CD14-positive monocyte (primary cell): ENCODE results near the gene CCND1. TPM values are rescaled to one million over a fixed set of nuclear protein-coding genes. Genes with fewer than 3 reads are reported as not detected.
A peak's percentile ranks its signal among the peaks of the same experiment; 100 is the strongest.

Source experiments
- DNase-seq, 3 donors: peaks; one replicate each; pipeline ENCODE4 v3.0.0-alpha.2; 2011 to 2022
- H2AFZ ChIP-seq: 2 replicates; pipeline ENCODE4 v1.6.0; 2012; ENCODE audit warnings: mild to moderate bottlenecking, low read depth, low read length, inconsistent platforms; ENCODE audit not compliant: insufficient read depth, poor library complexity, severe bottlenecking
- H3K27ac ChIP-seq, 2 donors: 1 replicate in 1 of 2; 2 replicates in 1 of 2; pipeline ENCODE4 v1.5.1; 2012 to 2013; ENCODE audit warnings: low read length in 2 of 2, control low read depth in 1 of 2, inconsistent platforms in 1 of 2, low read depth in 1 of 2, mild to moderate bottlenecking in 1 of 2
- H3K27me3 ChIP-seq, 2 donors: one replicate each; pipeline versions ENCODE4 v1.6.0 to v1.6.1; 2011 to 2013; ENCODE audit warnings: low read length in 2 of 2; ENCODE audit not compliant: control insufficient read depth in 2 of 2, insufficient read depth in 2 of 2
- H3K36me3 ChIP-seq, 2 donors: replicated peaks in 1 of 2; 1 replicate in 1 of 2; 2 replicates in 1 of 2; pipeline versions ENCODE4 v1.5.1 to v1.6.1; 2012 to 2013; ENCODE audit warnings: low read length in 2 of 2, control low read depth in 1 of 2, inconsistent platforms in 1 of 2, mild to moderate bottlenecking in 1 of 2; ENCODE audit not compliant: insufficient read depth in 2 of 2, control insufficient read depth in 1 of 2
- H3K4me1 ChIP-seq, 2 donors: 1 replicate in 1 of 2; 2 replicates in 1 of 2; pipeline versions ENCODE4 v1.5.1 to v1.6.1; 2012 to 2013; ENCODE audit warnings: low read length in 2 of 2, control low read depth in 1 of 2, inconsistent platforms in 1 of 2, mild to moderate bottlenecking in 1 of 2, moderate library complexity in 1 of 2; ENCODE audit not compliant: insufficient read depth in 2 of 2, control insufficient read depth in 1 of 2
- H3K4me2 ChIP-seq: replicated peaks from 2 replicates; pipeline ENCODE3; 2012; ENCODE audit warnings: low read length, moderate library complexity, mild to moderate bottlenecking; ENCODE audit not compliant: poor library complexity, severe bottlenecking; ENCODE audit errors: extremely low read depth
- H3K4me3 ChIP-seq, 3 experiments: fragments of 200-600 bp in 1 of 3; sonication (generic) in 1 of 3; replicated peaks in 1 of 3; 1 replicate in 2 of 3; 2 replicates in 1 of 3; pipeline ENCODE4 v1.5.1; 2011 to 2013; ENCODE audit warnings: low read length in 3 of 3, mild to moderate bottlenecking in 3 of 3, control low read depth in 2 of 3, low read depth in 2 of 3, inconsistent platforms in 1 of 3, moderate library complexity in 1 of 3
- H3K79me2 ChIP-seq: 2 replicates; pipeline ENCODE4 v1.6.0; 2012; ENCODE audit warnings: mild to moderate bottlenecking, control low read depth, inconsistent platforms, low read length, moderate library complexity; ENCODE audit not compliant: insufficient read depth
- H3K9ac ChIP-seq: 2 replicates; pipeline ENCODE4 v1.6.0; 2017; ENCODE audit warnings: low read length, mild to moderate bottlenecking; ENCODE audit not compliant: insufficient read depth, poor library complexity, severe bottlenecking
- H3K9me3 ChIP-seq, 2 donors: replicated peaks in 1 of 2; 1 replicate in 1 of 2; 2 replicates in 1 of 2; pipeline versions ENCODE4 v1.5.1 to v1.6.1; 2012 to 2013; ENCODE audit warnings: low read length in 2 of 2, control low read depth in 1 of 2; ENCODE audit not compliant: control insufficient read depth in 1 of 2, insufficient read depth in 1 of 2
- H4K20me1 ChIP-seq: 2 replicates; pipeline ENCODE4 v1.6.0; 2012; ENCODE audit warnings: mild to moderate bottlenecking, low read length, control low read depth, moderate library complexity; ENCODE audit not compliant: insufficient read depth
- H3K27ac Mint-ChIP-seq, 7 donors: one replicate each; pipeline ENCODE4 v1.8.0; 2020; ENCODE audit warnings: mild to moderate bottlenecking in 7 of 7, mixed read lengths in 7 of 7, moderate library complexity in 6 of 7, inconsistent platforms in 2 of 7
- H3K27me3 Mint-ChIP-seq, 3 donors: one replicate each; pipeline ENCODE4 v1.8.0; 2021 to 2022; ENCODE audit warnings: low read depth in 3 of 3, mild to moderate bottlenecking in 3 of 3, mixed read lengths in 3 of 3, moderate library complexity in 3 of 3, inconsistent platforms in 1 of 3
- H3K36me3 Mint-ChIP-seq, 2 donors: one replicate each; pipeline ENCODE4 v1.8.0; 2020; ENCODE audit warnings: mixed read lengths in 2 of 2, inconsistent platforms in 1 of 2, mild to moderate bottlenecking in 1 of 2
- H3K4me1 Mint-ChIP-seq: one replicate; pipeline ENCODE4 v1.8.0; 2020; ENCODE audit warnings: mild to moderate bottlenecking, mixed read lengths
- H3K4me3 Mint-ChIP-seq, 2 donors: one replicate each; pipeline ENCODE4 v1.8.0; 2020; ENCODE audit warnings: mild to moderate bottlenecking in 2 of 2, mixed read lengths in 2 of 2, moderate library complexity in 1 of 2
- H3K9me3 Mint-ChIP-seq, 7 donors: one replicate each; pipeline ENCODE4 v1.8.0; 2020 to 2022; ENCODE audit warnings: mixed read lengths in 7 of 7, mild to moderate bottlenecking in 6 of 7, moderate library complexity in 6 of 7, inconsistent platforms in 2 of 7
- WGBS: methylation state at CpG from one replicate; pipeline ENCODE4 v1.1.5; 2013; ENCODE audit warnings: missing lambda C conversion rate; ENCODE audit not compliant: insufficient coverage; 5-methylcytosine and 5-hydroxymethylcytosine counted together
- intact Hi-C, 2 donors: fragments of 100-400 bp; cut with micrococcal nuclease; formaldehyde crosslinking; loops; one replicate each; pipeline versions ENCODE4 v1.15.0 to v1.15.1; 2023
- polyA plus RNA-seq, 3 donors: library from polyadenylated mRNA; depleted of rRNA in 1 of 3; unstranded in 2 of 3; stranded (reverse) in 1 of 3; fragments of 300-500 nt in 2 of 3; fragments of >200 nt in 1 of 3; fragmentation: Illumina TruSeq in 2 of 3; gene quantifications; 1 replicate in 2 of 3; 2 replicates in 1 of 3; pipeline ENCODE4 v1.2.3, GENCODE V29; 2012 to 2021
- TF ChIP-seq, protein P1 (sequence below): fragments of 200-600 bp; IDR thresholded peaks from one replicate; pipeline ENCODE4 v1.8.0; 2022; ENCODE audit warnings: antibody characterized with exemption, mild to moderate bottlenecking

The CCND1 gene
- polyA plus RNA-seq, 3 donors: 0.01 TPM; not detected in 2

DNA sequence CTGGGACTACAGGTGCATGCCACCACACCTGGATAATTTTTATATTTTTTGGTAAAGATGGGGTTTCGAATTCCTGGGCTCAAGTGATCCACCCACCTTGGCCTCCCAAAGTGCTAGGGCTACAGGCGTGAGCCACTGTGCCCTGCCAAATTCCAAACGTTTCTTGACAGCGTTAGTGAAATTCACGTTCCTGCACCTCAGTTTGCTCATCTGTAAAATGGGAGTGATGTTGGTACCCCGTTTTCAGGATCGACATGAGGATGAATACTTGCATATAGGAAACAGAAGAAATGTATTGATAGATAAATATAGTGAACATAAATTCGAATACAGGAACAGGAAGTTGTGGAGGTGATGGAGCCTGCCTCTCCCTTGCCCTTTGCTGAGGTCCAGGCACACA, 44.4 kb downstream of the CCND1 start:
- Histone ChIP-seq H3K79me2 (no peaks in the 10 kb centered on the region), H3K27ac (no peak overlapping the region), H3K36me3 (no peaks in the 10 kb centered on the region), H3K4me1 (peaks cover 3 to 4% of the 10 kb centered on the region in 2 donors), H3K9me3 (peaks cover 0 to 6% of the 10 kb centered on the region in 2 donors), H3K4me3 (no peak overlapping the region), H3K27me3 (peaks cover 4 to 21% of the 10 kb centered on the region in 2 donors), H3K4me2 (peak overlapping the region; percentile 42), H3K9ac (no peak overlapping the region), H4K20me1 (no peaks in the 10 kb centered on the region), H2AFZ (peak overlapping the region; percentile 46)
- H3K27ac Mint-ChIP-seq: peak overlapping the region in 1 of 7 donors; percentile 43
- H3K9me3 Mint-ChIP-seq: peaks cover 0 to 9% (median 5%) of the 10 kb centered on the region in 7 donors
- H3K27me3 Mint-ChIP-seq: peaks cover 31 to 55% (median 36%) of the 10 kb centered on the region in 3 donors
- TF ChIP-seq, protein P1, sequence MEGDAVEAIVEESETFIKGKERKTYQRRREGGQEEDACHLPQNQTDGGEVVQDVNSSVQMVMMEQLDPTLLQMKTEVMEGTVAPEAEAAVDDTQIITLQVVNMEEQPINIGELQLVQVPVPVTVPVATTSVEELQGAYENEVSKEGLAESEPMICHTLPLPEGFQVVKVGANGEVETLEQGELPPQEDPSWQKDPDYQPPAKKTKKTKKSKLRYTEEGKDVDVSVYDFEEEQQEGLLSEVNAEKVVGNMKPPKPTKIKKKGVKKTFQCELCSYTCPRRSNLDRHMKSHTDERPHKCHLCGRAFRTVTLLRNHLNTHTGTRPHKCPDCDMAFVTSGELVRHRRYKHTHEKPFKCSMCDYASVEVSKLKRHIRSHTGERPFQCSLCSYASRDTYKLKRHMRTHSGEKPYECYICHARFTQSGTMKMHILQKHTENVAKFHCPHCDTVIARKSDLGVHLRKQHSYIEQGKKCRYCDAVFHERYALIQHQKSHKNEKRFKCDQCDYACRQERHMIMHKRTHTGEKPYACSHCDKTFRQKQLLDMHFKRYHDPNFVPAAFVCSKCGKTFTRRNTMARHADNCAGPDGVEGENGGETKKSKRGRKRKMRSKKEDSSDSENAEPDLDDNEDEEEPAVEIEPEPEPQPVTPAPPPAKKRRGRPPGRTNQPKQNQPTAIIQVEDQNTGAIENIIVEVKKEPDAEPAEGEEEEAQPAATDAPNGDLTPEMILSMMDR: no peak
- H3K4me1 Mint-ChIP-seq: peaks cover 8% of the 10 kb centered on the region
- peak overlapping the region in 1 of 2 donors; percentile 84 for H3K4me3 Mint-ChIP-seq
- no peaks in the 10 kb centered on the region for H3K36me3 Mint-ChIP-seq
- DNase-seq: no peak
- intact Hi-C loops: loop anchor here in 1 of 2 donors (10.0 kb wide), 1 partner anchor 509 kb away; no protein-coding TSS in a partner anchor
- WGBS: 38% methylated on average over 7 of the region's 8 CpGs

DNA sequence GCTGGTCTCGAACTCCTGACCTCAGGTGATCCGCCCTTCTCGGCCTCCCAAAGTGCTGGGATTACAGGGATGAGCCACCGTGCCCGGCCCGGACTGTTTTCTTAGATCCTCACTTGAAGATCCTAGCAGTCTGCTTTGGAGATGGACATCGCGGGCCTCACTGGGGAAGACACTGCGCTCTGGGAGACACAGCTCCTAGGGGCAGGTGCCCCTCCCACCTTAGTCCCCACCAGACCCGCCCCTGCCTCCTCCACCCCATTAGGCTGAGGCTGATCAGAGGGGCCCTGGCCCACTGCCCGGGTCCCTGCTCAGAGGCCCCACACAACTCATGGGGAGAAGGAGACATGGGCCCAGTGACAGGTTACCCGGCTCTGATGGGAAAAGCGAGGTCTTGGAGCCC, 45.5 kb downstream of the CCND1 start:
- Histone ChIP-seq H3K36me3 (no peaks in the 10 kb centered on the region), H3K9ac (no peak overlapping the region), H3K4me1 (peaks cover 3 to 4% of the 10 kb centered on the region in 2 donors), H3K4me2 (no peak overlapping the region), H3K9me3 (peaks cover 0 to 6% of the 10 kb centered on the region in 2 donors), H3K79me2 (no peaks in the 10 kb centered on the region), H4K20me1 (no peaks in the 10 kb centered on the region), H3K27me3 (peaks cover 4 to 21% of the 10 kb centered on the region in 2 donors), H3K4me3 (no peak overlapping the region), H3K27ac (no peak overlapping the region), H2AFZ (no peak overlapping the region)
- Mint-ChIP-seq H3K9me3 (peaks cover 1 to 13% (median 8%) of the 10 kb centered on the region in 7 donors), H3K27ac (no peak overlapping the region), H3K36me3 (no peaks in the 10 kb centered on the region), H3K27me3 (peaks cover 29 to 63% (median 41%) of the 10 kb centered on the region in 3 donors), H3K4me1 (peaks cover 8% of the 10 kb centered on the region), H3K4me3 (peak overlapping the region in 1 of 2 donors; percentile 76)
- WGBS: 88% methylated on average over 11 of the region's 13 CpGs
- no peak for DNase-seq
- TF ChIP-seq, protein P1: no peak
- intact Hi-C loops: loop anchor here in 1 of 2 donors (1.0 to 10.0 kb wide), 2 partner anchors 202 to 508 kb away; no protein-coding TSS in a partner anchor
